ENCODE results near the gene PDZK1IP1. TPM values are rescaled to one million over a fixed set of nuclear protein-coding genes. Genes with fewer than 3 reads are reported as not detected.

PDZK1IP1 gene
- total and polyA plus RNA-seq, 2 donors (not counting 3 experiments of a cell fraction or from before 2014, with no cell fraction given) = 0.52 TPM; not detected in 1

DNA sequence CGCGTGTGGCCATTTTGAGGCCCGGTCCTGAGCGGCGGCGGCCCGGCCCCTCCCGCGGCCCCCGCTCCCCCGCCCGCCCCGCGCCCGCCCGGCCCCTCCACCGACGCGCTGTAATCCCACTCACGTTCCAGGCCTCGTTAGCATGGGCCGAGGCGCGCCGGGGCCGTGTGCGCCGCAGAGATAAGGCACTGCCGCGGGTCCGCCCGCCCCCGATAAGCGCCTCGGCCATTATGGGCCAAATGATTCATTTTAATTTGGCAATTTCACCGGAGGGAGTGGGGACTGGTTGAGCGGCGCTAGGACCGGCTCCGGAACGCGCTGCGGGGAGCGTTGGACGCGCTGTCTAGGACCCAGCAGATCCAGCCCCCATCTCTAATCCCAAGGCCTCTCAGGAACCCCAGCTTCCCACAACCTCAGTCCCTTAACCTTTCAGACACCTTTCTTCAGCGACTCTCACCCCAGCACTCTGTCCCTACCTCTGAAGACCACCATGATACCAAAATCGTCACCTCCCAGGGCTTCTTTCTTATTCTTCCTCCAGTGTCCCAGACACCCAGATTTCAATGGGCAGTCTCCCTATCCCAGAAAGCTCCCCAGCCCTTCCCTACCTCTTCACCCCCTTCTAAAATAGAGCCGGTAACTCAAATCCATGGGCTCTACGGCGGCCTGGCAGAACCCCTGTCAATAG is 42.5 kb upstream of the PDZK1IP1 start, which contains the start of gene TAL1:
TAL1 (minus strand) TSS at position 39 of the 688 bp plus-strand sequence. CDS start 6,337 bp downstream, outside the sequence.
- no peaks in the 10 kb centered on the region for H3K27me3 ChIP-seq (ENCODE audit: control insufficient read depth in 2 of 2, insufficient read depth in 2 of 2, low read length in 2 of 2)
- intact Hi-C loops (cut with micrococcal nuclease) = loop anchor here (1.0 kb wide), 1 partner anchor 31 kb away; no protein-coding TSS in a partner anchor
- ChIA-PET CTCF (interaction anchor here (1.2 to 2.1 kb wide), 4 partner anchors 14 to 53 kb away, joined by 3 to 6 read pairs (median 4); no protein-coding TSS in a partner anchor), POLR2A (no interaction called here)
- TF ChIP-seq MYC (IDR thresholded peaks at IDR 0.05; ENCODE audit: low read depth, low read length) (no peak), GATA2 (IDR thresholded peaks at IDR 0.05; ENCODE audit: insufficient read depth, insufficient read length, low read depth, low read length) (peak; percentile 31), POLR2A (IDR thresholded peaks at IDR 0.05; ENCODE audit: low read depth, low read length) (peak; percentile 28), POLR2AphosphoS5 (IDR thresholded peaks at IDR 0.05; ENCODE audit: insufficient read depth, low read depth, low read length) (peak; percentile 20)
- H3K36me3 ChIP-seq (ENCODE audit: control insufficient read depth in 2 of 2, extremely low read depth in 1 of 2, insufficient read depth in 2 of 2, low read length in 2 of 2) = no peaks in the 10 kb centered on the region
- H4K20me1 ChIP-seq (replicated peaks; ENCODE audit: control insufficient read depth, extremely low read depth, insufficient read depth, low read length) = no peaks in the 10 kb centered on the region
- H3K9me3 ChIP-seq (replicated peaks; ENCODE audit: control insufficient read depth, insufficient read depth, low read length) = no peaks in the 10 kb centered on the region
- no peaks in the 10 kb centered on the region for H3K9me1 ChIP-seq (replicated peaks; ENCODE audit: control insufficient read depth, extremely low read depth, insufficient read depth, low read length)
- peak within 1 kb of the TSS; percentile 87 for H2AFZ ChIP-seq (ENCODE audit: low read depth, low read length)
- H3K9ac ChIP-seq (replicated peaks; ENCODE audit: extremely low read depth, insufficient read depth, low read length) = peak within 1 kb of the TSS; percentile 94
- peak; percentile 83 for DNase-seq (ENCODE audit: low read depth, low spot score)
- peak within 1 kb of the TSS; percentile 82 for H3K27ac ChIP-seq (ENCODE audit: insufficient read depth, low read depth, low read length)
- dilution Hi-C loops (cut with MboI; ENCODE audit: extremely low pct_ligation_motif_present, low sequenced_read_pairs) = no loop called here
- peaks cover 47% of the 10 kb centered on the region for H3K4me1 ChIP-seq (ENCODE audit: control insufficient read depth, extremely low read depth, insufficient read depth, low read length)
- H3K4me2 ChIP-seq (ENCODE audit: insufficient read depth, low read length) = peak within 1 kb of the TSS; percentile 97
- no peak for FAIRE-seq
- peaks cover 43% of the 10 kb centered on the region for H3K79me2 ChIP-seq (ENCODE audit: control insufficient read depth, insufficient read depth, low read length)
- BruUV-seq (replicated peaks) = no TSS peak
- peak within 1 kb of the TSS; percentile 62 to 94 (median 93) for H3K4me3 ChIP-seq (replicated peaks in 1 of 3; ENCODE audit: insufficient read depth in 1 of 3, low read depth in 1 of 3, low read length in 3 of 3)

DNA sequence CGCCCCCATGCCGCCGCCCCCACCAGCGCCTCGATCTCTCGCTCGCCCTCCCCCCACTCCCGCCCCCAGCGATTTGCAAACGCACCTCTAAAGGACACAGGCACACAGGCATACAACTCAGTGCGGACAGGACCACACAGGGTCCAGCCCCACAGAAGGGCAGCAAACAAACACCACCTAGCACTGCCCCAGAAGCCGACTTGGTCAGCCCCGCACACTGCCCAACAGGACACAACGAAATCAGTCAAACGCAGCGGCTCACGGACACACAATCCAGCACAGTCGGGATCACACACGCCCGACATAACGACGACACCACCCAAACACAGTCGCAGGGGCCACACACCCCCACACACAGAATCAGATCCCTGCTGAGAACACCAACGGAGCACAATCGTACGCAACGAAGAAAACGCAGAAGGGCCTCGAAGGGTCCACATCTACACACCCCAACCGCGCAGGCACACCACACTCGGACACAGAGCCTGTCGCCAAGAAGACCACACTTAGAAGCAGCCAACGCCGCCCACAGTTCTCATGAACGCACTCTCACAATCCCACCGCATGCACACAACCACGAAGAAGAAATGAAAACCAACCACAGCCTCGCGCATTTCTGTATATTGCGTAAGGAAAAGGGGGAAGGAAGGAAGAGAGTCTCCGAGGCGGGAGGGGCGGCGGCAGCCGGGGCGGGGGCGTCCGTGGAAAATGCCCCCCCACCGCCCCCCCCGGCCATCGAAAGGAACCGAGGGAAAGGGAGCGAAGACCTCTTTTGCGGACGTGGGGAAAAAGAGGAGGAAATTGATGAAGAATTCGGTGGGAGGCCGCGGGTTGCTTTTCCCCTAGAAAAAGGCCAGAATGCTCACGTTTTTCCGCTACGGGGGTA is 41.7 kb upstream of the PDZK1IP1 start:
- Histone ChIP-seq H3K27me3 (ENCODE audit: control insufficient read depth in 2 of 2, insufficient read depth in 2 of 2, low read length in 2 of 2) (no peaks in the 10 kb centered on the region), H3K9me1 (replicated peaks; ENCODE audit: control insufficient read depth, extremely low read depth, insufficient read depth, low read length) (no peaks in the 10 kb centered on the region), H3K4me1 (ENCODE audit: control insufficient read depth, extremely low read depth, insufficient read depth, low read length) (peaks cover 53% of the 10 kb centered on the region), H3K27ac (ENCODE audit: insufficient read depth, low read depth, low read length) (peak overlapping the region; percentile 77), H3K9me3 (replicated peaks; ENCODE audit: control insufficient read depth, insufficient read depth, low read length) (no peaks in the 10 kb centered on the region), H4K20me1 (replicated peaks; ENCODE audit: control insufficient read depth, extremely low read depth, insufficient read depth, low read length) (no peaks in the 10 kb centered on the region), H3K36me3 (ENCODE audit: control insufficient read depth in 2 of 2, extremely low read depth in 1 of 2, insufficient read depth in 2 of 2, low read length in 2 of 2) (no peaks in the 10 kb centered on the region), H2AFZ (ENCODE audit: low read depth, low read length) (peak overlapping the region; percentile 44), H3K79me2 (ENCODE audit: control insufficient read depth, insufficient read depth, low read length) (peaks cover 51% of the 10 kb centered on the region), H3K9ac (replicated peaks; ENCODE audit: extremely low read depth, insufficient read depth, low read length) (peak overlapping the region; percentile 94), H3K4me3 (replicated peaks in 1 of 3; ENCODE audit: insufficient read depth in 1 of 3, low read depth in 1 of 3, low read length in 3 of 3) (peak overlapping the region; percentile 62 to 94 (median 81)), H3K4me2 (ENCODE audit: insufficient read depth, low read length) (peak overlapping the region; percentile 72)
- TSS peak; percentile 65 for BruUV-seq (replicated peaks)
- intact Hi-C loops (cut with micrococcal nuclease) (loop anchor here (1.0 kb wide), 1 partner anchor 32 kb away; no protein-coding TSS in a partner anchor), dilution Hi-C loops (cut with MboI; ENCODE audit: extremely low pct_ligation_motif_present, low sequenced_read_pairs) (no loop called here)
- FAIRE-seq (no peak), DNase-seq (ENCODE audit: low read depth, low spot score) (peak; percentile 75)
- ChIA-PET POLR2A (no interaction called here), CTCF (interaction anchor here (1.0 to 2.1 kb wide), 5 partner anchors 14 to 52 kb away, joined by 3 to 7 read pairs (median 6); no protein-coding TSS in a partner anchor)
- no peak for TF ChIP-seq GATA2 (IDR thresholded peaks at IDR 0.05; ENCODE audit: insufficient read depth, insufficient read length, low read depth, low read length)
- no peak for TF ChIP-seq MYC (IDR thresholded peaks at IDR 0.05; ENCODE audit: low read depth, low read length)
- TF ChIP-seq, protein P1, sequence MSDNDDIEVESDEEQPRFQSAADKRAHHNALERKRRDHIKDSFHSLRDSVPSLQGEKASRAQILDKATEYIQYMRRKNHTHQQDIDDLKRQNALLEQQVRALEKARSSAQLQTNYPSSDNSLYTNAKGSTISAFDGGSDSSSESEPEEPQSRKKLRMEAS (IDR thresholded peaks at IDR 0.05; ENCODE audit: insufficient read depth, insufficient read length) = no peak
- TF ChIP-seq POLR2A (IDR thresholded peaks at IDR 0.05; ENCODE audit: low read depth, low read length) = peak; percentile 76
- TF ChIP-seq FOS (IDR thresholded peaks at IDR 0.05; ENCODE audit: borderline replicate concordance, insufficient read depth, low read length) = no peak
- TF ChIP-seq, protein P2, sequence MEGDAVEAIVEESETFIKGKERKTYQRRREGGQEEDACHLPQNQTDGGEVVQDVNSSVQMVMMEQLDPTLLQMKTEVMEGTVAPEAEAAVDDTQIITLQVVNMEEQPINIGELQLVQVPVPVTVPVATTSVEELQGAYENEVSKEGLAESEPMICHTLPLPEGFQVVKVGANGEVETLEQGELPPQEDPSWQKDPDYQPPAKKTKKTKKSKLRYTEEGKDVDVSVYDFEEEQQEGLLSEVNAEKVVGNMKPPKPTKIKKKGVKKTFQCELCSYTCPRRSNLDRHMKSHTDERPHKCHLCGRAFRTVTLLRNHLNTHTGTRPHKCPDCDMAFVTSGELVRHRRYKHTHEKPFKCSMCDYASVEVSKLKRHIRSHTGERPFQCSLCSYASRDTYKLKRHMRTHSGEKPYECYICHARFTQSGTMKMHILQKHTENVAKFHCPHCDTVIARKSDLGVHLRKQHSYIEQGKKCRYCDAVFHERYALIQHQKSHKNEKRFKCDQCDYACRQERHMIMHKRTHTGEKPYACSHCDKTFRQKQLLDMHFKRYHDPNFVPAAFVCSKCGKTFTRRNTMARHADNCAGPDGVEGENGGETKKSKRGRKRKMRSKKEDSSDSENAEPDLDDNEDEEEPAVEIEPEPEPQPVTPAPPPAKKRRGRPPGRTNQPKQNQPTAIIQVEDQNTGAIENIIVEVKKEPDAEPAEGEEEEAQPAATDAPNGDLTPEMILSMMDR (IDR thresholded peaks at IDR 0.05; ENCODE audit: extremely low read depth in 1 of 2, insufficient read depth in 1 of 2, low read depth in 1 of 2, low read length in 2 of 2) = no peak
- no peak for TF ChIP-seq EZH2 (IDR thresholded peaks at IDR 0.05; ENCODE audit: borderline replicate concordance, low read depth, low read length, severe bottlenecking)
- TF ChIP-seq POLR2AphosphoS5 (IDR thresholded peaks at IDR 0.05; ENCODE audit: insufficient read depth, low read depth, low read length) = peak; percentile 55
- TF ChIP-seq JUN (IDR thresholded peaks at IDR 0.05; ENCODE audit: borderline replicate concordance, insufficient read depth, insufficient read length, low read depth) = no peak
